ENCODE results near the gene DRC1. TPM values are rescaled to one million over a fixed set of nuclear protein-coding genes. Genes with fewer than 3 reads are reported as not detected.

The DRC1 gene
- total and polyA plus RNA-seq, 5 donors from 2014 or later: not detected

GRCh38 chr2:26455670-26456439, 54.1 kb downstream of the DRC1 start:
- no peak for ATAC-seq (ENCODE audit: low read depth in 2 of 2)
- peaks cover 0 to 3% (median 0%) of the 10 kb centered on the region in 7 donors for H3K9me3 Mint-ChIP-seq
- H3K27ac Mint-ChIP-seq: no peak overlapping the region

GRCh38 chr2:26456440-26457250, 54.9 kb downstream of the DRC1 start:
- H3K4me1 ChIP-seq (ENCODE audit: control insufficient read depth, insufficient read depth, low read length, poor library complexity, severe bottlenecking): no peaks in the 10 kb centered on the region
- Mint-ChIP-seq H3K4me1 (peaks cover 0 to 5% (median 0%) of the 10 kb centered on the region in 4 donors), H3K36me3 (no peaks in the 10 kb centered on the region), H3K27ac (no peak overlapping the region), H3K27me3 (peaks cover 10% of the 10 kb centered on the region), H3K9me3 (peaks cover 0 to 3% (median 0%) of the 10 kb centered on the region in 7 donors), H3K4me3 (no peak overlapping the region)
- ATAC-seq (ENCODE audit: low read depth in 2 of 2): no peak
- H3K27me3 ChIP-seq (ENCODE audit: control insufficient read depth, insufficient read depth, low read length): peaks cover 1% of the 10 kb centered on the region
- no peaks in the 10 kb centered on the region for H3K9me3 ChIP-seq (ENCODE audit: control insufficient read depth in 2 of 2, low read length in 2 of 2)
- DNase-seq: no peak
- H3K36me3 ChIP-seq (ENCODE audit: control insufficient read depth, insufficient read depth, low read length): no peaks in the 10 kb centered on the region
- H3K27ac ChIP-seq (ENCODE audit: insufficient read depth, low read length, poor library complexity, severe bottlenecking): no peak overlapping the region
- H3K4me3 ChIP-seq (ENCODE audit: low read depth, low read length): no peak overlapping the region

More at GRCh38 chr2:26455670-26456439, 54.1 kb downstream of the DRC1 start:
- H3K36me3 Mint-ChIP-seq: no peaks in the 10 kb centered on the region
- no peak overlapping the region for H3K27ac ChIP-seq (ENCODE audit: insufficient read depth, low read length, poor library complexity, severe bottlenecking)
- H3K27me3 ChIP-seq (ENCODE audit: control insufficient read depth, insufficient read depth, low read length): peaks cover 2% of the 10 kb centered on the region
- H3K4me3 ChIP-seq (ENCODE audit: low read depth, low read length): no peak overlapping the region
- no peaks in the 10 kb centered on the region for H3K9me3 ChIP-seq (ENCODE audit: control insufficient read depth in 2 of 2, low read length in 2 of 2)
- H3K4me1 ChIP-seq (ENCODE audit: control insufficient read depth, insufficient read depth, low read length, poor library complexity, severe bottlenecking): no peaks in the 10 kb centered on the region
- peaks cover 10% of the 10 kb centered on the region for H3K27me3 Mint-ChIP-seq
- DNase-seq: no peak
- H3K4me3 Mint-ChIP-seq: no peak overlapping the region
- no peaks in the 10 kb centered on the region for H3K36me3 ChIP-seq (ENCODE audit: control insufficient read depth, insufficient read depth, low read length)
- peaks cover 0 to 5% (median 0%) of the 10 kb centered on the region in 4 donors for H3K4me1 Mint-ChIP-seq

GRCh38 chr2:26457251-26457666, 55.5 kb downstream of the DRC1 start:
- no peak overlapping the region for H3K27ac Mint-ChIP-seq
- peaks cover 0 to 3% (median 0%) of the 10 kb centered on the region in 7 donors for H3K9me3 Mint-ChIP-seq

GRCh38 chr2:26457695-26458364, 56.1 kb downstream of the DRC1 start:
- Mint-ChIP-seq H3K36me3 (no peaks in the 10 kb centered on the region), H3K27ac (no peak overlapping the region), H3K9me3 (peaks cover 0 to 3% (median 0%) of the 10 kb centered on the region in 7 donors), H3K4me1 (peaks cover 0 to under 1% (median 0%) of the 10 kb centered on the region in 4 donors), H3K4me3 (no peak overlapping the region), H3K27me3 (peaks cover 9% of the 10 kb centered on the region)
- no peaks in the 10 kb centered on the region for H3K9me3 ChIP-seq (ENCODE audit: control insufficient read depth in 2 of 2, low read length in 2 of 2)
- no peaks in the 10 kb centered on the region for H3K36me3 ChIP-seq (ENCODE audit: control insufficient read depth, insufficient read depth, low read length)
- ATAC-seq (ENCODE audit: low read depth in 2 of 2): no peak
- no peak for DNase-seq
- no peak overlapping the region for H3K4me3 ChIP-seq (ENCODE audit: low read depth, low read length)
- no peaks in the 10 kb centered on the region for H3K4me1 ChIP-seq (ENCODE audit: control insufficient read depth, insufficient read depth, low read length, poor library complexity, severe bottlenecking)
- no peaks in the 10 kb centered on the region for H3K27me3 ChIP-seq (ENCODE audit: control insufficient read depth, insufficient read depth, low read length)
- H3K27ac ChIP-seq (ENCODE audit: insufficient read depth, low read length, poor library complexity, severe bottlenecking): no peak overlapping the region

More at GRCh38 chr2:26457251-26457666, 55.5 kb downstream of the DRC1 start:
- Mint-ChIP-seq H3K4me3 (no peak overlapping the region), H3K4me1 (peaks cover 0 to 5% (median 0%) of the 10 kb centered on the region in 4 donors), H3K27me3 (peaks cover 10% of the 10 kb centered on the region), H3K36me3 (no peaks in the 10 kb centered on the region)
- Histone ChIP-seq H3K4me3 (ENCODE audit: low read depth, low read length) (no peak overlapping the region), H3K4me1 (ENCODE audit: control insufficient read depth, insufficient read depth, low read length, poor library complexity, severe bottlenecking) (no peaks in the 10 kb centered on the region), H3K36me3 (ENCODE audit: control insufficient read depth, insufficient read depth, low read length) (no peaks in the 10 kb centered on the region), H3K9me3 (ENCODE audit: control insufficient read depth in 2 of 2, low read length in 2 of 2) (no peaks in the 10 kb centered on the region), H3K27me3 (ENCODE audit: control insufficient read depth, insufficient read depth, low read length) (no peaks in the 10 kb centered on the region), H3K27ac (ENCODE audit: insufficient read depth, low read length, poor library complexity, severe bottlenecking) (no peak overlapping the region)
- ATAC-seq (ENCODE audit: low read depth in 2 of 2) (no peak), DNase-seq (no peak)

GRCh38 chr2:26458365-26459042, 56.8 kb downstream of the DRC1 start:
- Mint-ChIP-seq H3K4me1 (no peaks in the 10 kb centered on the region), H3K27me3 (peaks cover 4% of the 10 kb centered on the region), H3K4me3 (no peak overlapping the region), H3K9me3 (peaks cover 0 to 3% (median 0%) of the 10 kb centered on the region in 7 donors), H3K36me3 (no peaks in the 10 kb centered on the region), H3K27ac (no peak overlapping the region)
- Histone ChIP-seq H3K9me3 (ENCODE audit: control insufficient read depth in 2 of 2, low read length in 2 of 2) (no peaks in the 10 kb centered on the region), H3K4me3 (ENCODE audit: low read depth, low read length) (no peak overlapping the region), H3K27me3 (ENCODE audit: control insufficient read depth, insufficient read depth, low read length) (no peaks in the 10 kb centered on the region), H3K4me1 (ENCODE audit: control insufficient read depth, insufficient read depth, low read length, poor library complexity, severe bottlenecking) (no peaks in the 10 kb centered on the region), H3K27ac (ENCODE audit: insufficient read depth, low read length, poor library complexity, severe bottlenecking) (no peak overlapping the region), H3K36me3 (ENCODE audit: control insufficient read depth, insufficient read depth, low read length) (no peaks in the 10 kb centered on the region)
- ATAC-seq (ENCODE audit: low read depth in 2 of 2) (no peak), DNase-seq (no peak)

GRCh38 chr2:26459991-26460612, 58.4 kb downstream of the DRC1 start:
- ATAC-seq (ENCODE audit: low read depth in 2 of 2): no peak
- Mint-ChIP-seq H3K4me3 (no peak overlapping the region), H3K4me1 (no peaks in the 10 kb centered on the region), H3K27ac (no peak overlapping the region), H3K9me3 (peaks cover 0 to 2% (median 0%) of the 10 kb centered on the region in 7 donors), H3K27me3 (peaks cover 4% of the 10 kb centered on the region), H3K36me3 (no peaks in the 10 kb centered on the region)
- no peaks in the 10 kb centered on the region for H3K27me3 ChIP-seq (ENCODE audit: control insufficient read depth, insufficient read depth, low read length)
- no peak for DNase-seq
- no peaks in the 10 kb centered on the region for H3K9me3 ChIP-seq (ENCODE audit: control insufficient read depth in 2 of 2, low read length in 2 of 2)
- no peaks in the 10 kb centered on the region for H3K4me1 ChIP-seq (ENCODE audit: control insufficient read depth, insufficient read depth, low read length, poor library complexity, severe bottlenecking)
- no peak overlapping the region for H3K4me3 ChIP-seq (ENCODE audit: low read depth, low read length)
- no peak overlapping the region for H3K27ac ChIP-seq (ENCODE audit: insufficient read depth, low read length, poor library complexity, severe bottlenecking)
- H3K36me3 ChIP-seq (ENCODE audit: control insufficient read depth, insufficient read depth, low read length): no peaks in the 10 kb centered on the region

- no peaks in the 10 kb centered on the region for H3K27me3 ChIP-seq (ENCODE audit: control insufficient read depth, insufficient read depth, low read length)
- DNase-seq (no peak), ATAC-seq (ENCODE audit: low read depth in 2 of 2) (no peak)
- Mint-ChIP-seq H3K9me3 (peaks cover 0 to 2% (median 0%) of the 10 kb centered on the region in 7 donors), H3K36me3 (no peaks in the 10 kb centered on the region), H3K27me3 (peaks cover 4% of the 10 kb centered on the region), H3K4me1 (no peaks in the 10 kb centered on the region), H3K4me3 (no peak overlapping the region), H3K27ac (peak overlapping the region in 1 of 3 donors; percentile 26)
- H3K9me3 ChIP-seq (ENCODE audit: control insufficient read depth in 2 of 2, low read length in 2 of 2): no peaks in the 10 kb centered on the region
- H3K4me1 ChIP-seq (ENCODE audit: control insufficient read depth, insufficient read depth, low read length, poor library complexity, severe bottlenecking): no peaks in the 10 kb centered on the region
- H3K36me3 ChIP-seq (ENCODE audit: control insufficient read depth, insufficient read depth, low read length): no peaks in the 10 kb centered on the region
- H3K4me3 ChIP-seq (ENCODE audit: low read depth, low read length): no peak overlapping the region
- H3K27ac ChIP-seq (ENCODE audit: insufficient read depth, low read length, poor library complexity, severe bottlenecking): no peak overlapping the region
These were observed 58.9 kb downstream of the DRC1 start for GRCh38 chr2:26460613-26461031.
